Measurements from ENCODE around the gene ATP2B2.

The ATP2B2 gene

GRCh38 chr3:10528046-10528445, 22.7 kb upstream of the ATP2B2 start:
- peak; percentile 36 for DNase-seq

- peak; percentile 50 for DNase-seq
Measured at GRCh38 chr3:10527295-10528001, 22.1 kb upstream of the ATP2B2 start.

- DNase-seq: peak; percentile 32
Measured at GRCh38 chr3:10526366-10526765, 21.0 kb upstream of the ATP2B2 start.

- DNase-seq: peak; percentile 66
Measured at GRCh38 chr3:10524799-10525301, 19.5 kb upstream of the ATP2B2 start.

GRCh38 chr3:10524270-10524669, 18.9 kb upstream of the ATP2B2 start:
- peak; percentile 16 for DNase-seq

- DNase-seq: no peak
Measured at GRCh38 chr3:10523561-10523960, 18.2 kb upstream of the ATP2B2 start.

GRCh38 chr3:10522646-10523303, 17.4 kb upstream of the ATP2B2 start:
- DNase-seq: peak; percentile 40

- peak; percentile 18 for DNase-seq
Measured at GRCh38 chr3:10521772-10522441, 16.5 kb upstream of the ATP2B2 start.

- DNase-seq: peak; percentile 27
Measured at GRCh38 chr3:10520072-10520471, 14.7 kb upstream of the ATP2B2 start.

GRCh38 chr3:10519236-10519635, 13.8 kb upstream of the ATP2B2 start:
- peak; percentile 34 for DNase-seq

- DNase-seq: peak; percentile 78
Measured at GRCh38 chr3:10518506-10519150, 13.2 kb upstream of the ATP2B2 start.

- DNase-seq: peak; percentile 51
Measured at GRCh38 chr3:10517627-10518026, 12.2 kb upstream of the ATP2B2 start.

- DNase-seq: peak; percentile 53
Measured at GRCh38 chr3:10516544-10517452, 11.4 kb upstream of the ATP2B2 start.

GRCh38 chr3:10515884-10516495, 10.6 kb upstream of the ATP2B2 start:
- DNase-seq: no peak

GRCh38 chr3:10515396-10515795, 10.0 kb upstream of the ATP2B2 start:
- no peak for DNase-seq

GRCh38 chr3:10514407-10515069, 9.2 kb upstream of the ATP2B2 start:
- no peak for DNase-seq

GRCh38 chr3:10513306-10513705, 7.9 kb upstream of the ATP2B2 start:
- no peak for DNase-seq

GRCh38 chr3:10512687-10513086, 7.3 kb upstream of the ATP2B2 start:
- DNase-seq: no peak

GRCh38 chr3:10511809-10512494, 6.6 kb upstream of the ATP2B2 start:
- DNase-seq: peak; percentile 82

GRCh38 chr3:10510743-10511432, 5.5 kb upstream of the ATP2B2 start:
- DNase-seq: no peak

All from islet precursor cell (in vitro differentiated cells).